Measurements from ENCODE around the gene CNTNAP2. TPM values are rescaled to one million over a fixed set of nuclear protein-coding genes. Genes with fewer than 3 reads are reported as not detected.

The CNTNAP2 gene
- total RNA-seq, 4 donors from 2014 or later = 0.29 to 0.88 (median 0.33) TPM; not detected in 1

GRCh38 chr7:148083448-148083847, 1966.8 kb downstream of the CNTNAP2 start:
- no peak for DNase-seq
- WGBS, 2 donors = 14 to 19% methylated on average over 1 of the region's 1 CpG
- intact Hi-C loops (cut with DNase I) = no loop called here
- no peak overlapping the region for H3K27ac ChIP-seq
- H3K9me3 ChIP-seq = no peaks in the 10 kb centered on the region
- no peaks in the 10 kb centered on the region for H3K27me3 ChIP-seq
- no peak overlapping the region for H3K4me3 ChIP-seq (replicated peaks in 1 of 3)
- TF ChIP-seq POLR2A (IDR thresholded peaks at IDR 0.05) = no peak
- no peak for TF ChIP-seq CTCF (IDR thresholded peaks at IDR 0.05)
- H3K36me3 ChIP-seq = no peaks in the 10 kb centered on the region
- peaks cover 12 to 13% of the 10 kb centered on the region in 2 donors for H3K4me1 ChIP-seq

- peak; percentile 82 to 86 for DNase-seq
- Histone ChIP-seq H3K4me1 (peaks cover 6 to 11% of the 10 kb centered on the region in 2 donors), H3K27me3 (no peaks in the 10 kb centered on the region), H3K9me3 (no peaks in the 10 kb centered on the region), H3K27ac (no peak overlapping the region), H3K4me3 (replicated peaks in 1 of 3) (no peak overlapping the region), H3K36me3 (no peaks in the 10 kb centered on the region)
- intact Hi-C loops (cut with DNase I) = no loop called here
- 1 to 3% methylated on average over 3 of the region's 3 CpGs for WGBS, 2 donors
- peak in 5 of 6 experiments; percentile 25 to 79 (median 64) for TF ChIP-seq CTCF (IDR thresholded peaks at IDR 0.05)
- TF ChIP-seq POLR2A (IDR thresholded peaks at IDR 0.05) = no peak
Measured at GRCh38 chr7:148084138-148084537, 1967.5 kb downstream of the CNTNAP2 start.

GRCh38 chr7:148091882-148092281, 1975.3 kb downstream of the CNTNAP2 start:
- 67 to 75% methylated on average over 4 of the region's 4 CpGs for WGBS, 2 donors
- no peak for DNase-seq
- Histone ChIP-seq H3K4me1 (peaks cover 7 to 9% of the 10 kb centered on the region in 2 donors), H3K4me3 (replicated peaks in 1 of 3) (no peak overlapping the region), H3K27ac (no peak overlapping the region), H3K9me3 (no peaks in the 10 kb centered on the region), H3K36me3 (no peaks in the 10 kb centered on the region), H3K27me3 (no peaks in the 10 kb centered on the region)
- intact Hi-C loops (cut with DNase I) = no loop called here
- TF ChIP-seq CTCF (IDR thresholded peaks at IDR 0.05) (no peak), POLR2A (IDR thresholded peaks at IDR 0.05) (no peak)

- H3K4me3 ChIP-seq (replicated peaks in 1 of 3) = no peak overlapping the region
- H3K27me3 ChIP-seq = no peaks in the 10 kb centered on the region
- no peaks in the 10 kb centered on the region for H3K36me3 ChIP-seq
- intact Hi-C loops (cut with DNase I) = no loop called here
- TF ChIP-seq CTCF (IDR thresholded peaks at IDR 0.05) = no peak
- no peak for TF ChIP-seq POLR2A (IDR thresholded peaks at IDR 0.05)
- no peak for DNase-seq
- H3K9me3 ChIP-seq = no peaks in the 10 kb centered on the region
- no peak overlapping the region for H3K27ac ChIP-seq
- peaks cover 7 to 9% of the 10 kb centered on the region in 2 donors for H3K4me1 ChIP-seq
- WGBS, 2 donors = 86 to 88% methylated on average over 9 of the region's 9 CpGs
Measured at GRCh38 chr7:148093375-148094166, 1977.0 kb downstream of the CNTNAP2 start.

- peak; percentile 81 to 82 for DNase-seq
- no peaks in the 10 kb centered on the region for H3K9me3 ChIP-seq
- H3K27ac ChIP-seq = no peak overlapping the region
- 13 to 14% methylated on average over 8 of the region's 8 CpGs for WGBS, 2 donors
- TF ChIP-seq CTCF (IDR thresholded peaks at IDR 0.05) (no peak), POLR2A (IDR thresholded peaks at IDR 0.05) (no peak)
- intact Hi-C loops (cut with DNase I) = no loop called here
- no peaks in the 10 kb centered on the region for H3K27me3 ChIP-seq
- H3K4me3 ChIP-seq (replicated peaks in 1 of 3) = no peak overlapping the region
- H3K4me1 ChIP-seq = peaks cover 7 to 9% of the 10 kb centered on the region in 2 donors
- no peaks in the 10 kb centered on the region for H3K36me3 ChIP-seq
Measured at GRCh38 chr7:148095066-148095465, 1978.5 kb downstream of the CNTNAP2 start.
